Sigmoid colon (tissue), 4 donors: ENCODE measurements around the gene LRP6.

ENCODE experiments used
- CTCF ChIP-seq, 4 experiments: fragments of 450-650 bp in 3 of 4; fragments of 200-600 bp in 1 of 4; IDR thresholded peaks; one replicate each; pipeline ENCODE4 v1.5.1; 2016 to 2019; ENCODE audit warnings: antibody characterized with exemption in 4 of 4, mild to moderate bottlenecking in 3 of 4, moderate library complexity in 2 of 4
- POLR2A ChIP-seq, 2 donors: fragments of 450-650 bp; IDR thresholded peaks; one replicate each; pipeline ENCODE4 v1.6.1; 2016; ENCODE audit warnings: antibody characterized with exemption in 2 of 2, mild to moderate bottlenecking in 2 of 2, moderate library complexity in 2 of 2
- POLR2AphosphoS5 ChIP-seq, 4 donors: sonication (generic); formaldehyde crosslinking; IDR thresholded peaks; one replicate each; pipeline ENCODE4 v1.6.1; 2017; ENCODE audit warnings: antibody characterized with exemption in 4 of 4

- TF ChIP-seq CTCF (IDR thresholded peaks at IDR 0.05) (no peak), POLR2AphosphoS5 (IDR thresholded peaks at IDR 0.05) (no peak), POLR2A (IDR thresholded peaks at IDR 0.05) (no peak)
Observed at GRCh38 chr12:12265035-12265434, 1.8 kb downstream of the LRP6 start.
